WTC11 (cell line): ENCODE results near the gene MPV17L. TPM values are rescaled to one million over a fixed set of nuclear protein-coding genes. Genes with fewer than 3 reads are reported as not detected.

Experiments
- ATAC-seq: fragments of 200-7000 bp; cut with Tn5 transposase; 2 replicates; pipeline ENCODE4 v1.10.0; 2021; ENCODE audit warnings: mild to moderate bottlenecking, moderate library complexity
- CTCF ChIA-PET: fragments of 300-600 bp; sonication (Branson Sonifier 250); formaldehyde crosslinking; loops from one replicate; lab custom pipeline; 2021; ENCODE audit warnings: antibody characterized with exemption; lab: Charles Lee
- POLR2A ChIA-PET: fragments of 350-600 bp; sonication (Branson Sonifier 250); formaldehyde crosslinking; loops from one replicate; lab custom pipeline; 2021; ENCODE audit warnings: antibody characterized with exemption; lab: Charles Lee
- DNase-seq: peaks from one replicate; pipeline ENCODE4 v3.0.0; 2021; ENCODE audit warnings: low spot score
- H3K27ac Mint-ChIP-seq: 2 replicates; pipeline ENCODE4 v1.8.0; 2021; ENCODE audit warnings: mixed read lengths
- H3K27me3 Mint-ChIP-seq: 2 replicates; pipeline ENCODE4 v1.8.0; 2021; ENCODE audit warnings: low read depth, mild to moderate bottlenecking, moderate library complexity, mixed read lengths
- H3K36me3 Mint-ChIP-seq: 2 replicates; pipeline ENCODE4 v1.8.0; 2021; ENCODE audit warnings: mixed read lengths
- H3K4me1 Mint-ChIP-seq: 2 replicates; pipeline ENCODE4 v1.8.0; 2022; ENCODE audit warnings: mixed read lengths
- H3K4me3 Mint-ChIP-seq: 2 replicates; pipeline ENCODE4 v1.8.0; 2021; ENCODE audit warnings: mild to moderate bottlenecking, moderate library complexity, mixed read lengths
- H3K9me3 Mint-ChIP-seq: 2 replicates; pipeline ENCODE4 v1.8.0; 2021; ENCODE audit warnings: mixed read lengths
- ATF1 ChIP-seq: sonication (generic); formaldehyde crosslinking; IDR thresholded peaks from 2 replicates; pipeline ENCODE4 v1.8.1; 2023; ENCODE audit warnings: mild to moderate bottlenecking, moderate library complexity, missing genetic modification reagents
- CBFB ChIP-seq: sonication (generic); formaldehyde crosslinking; IDR thresholded peaks from 2 replicates; pipeline ENCODE4 v1.8.1; 2022; ENCODE audit warnings: mild to moderate bottlenecking, low read depth, missing genetic modification reagents
- ELF4 ChIP-seq: sonication (generic); formaldehyde crosslinking; IDR thresholded peaks from 2 replicates; pipeline ENCODE4 v1.8.1; 2022; ENCODE audit warnings: low read depth, mild to moderate bottlenecking, moderate library complexity, missing genetic modification reagents
- EMX1 ChIP-seq: fragments of 250-450 bp; sonication (Bioruptor Pico); IDR thresholded peaks from 2 replicates; pipeline ENCODE4 v1.8.0; 2021; ENCODE audit warnings: mild to moderate bottlenecking
- ESRRA ChIP-seq: sonication (generic); formaldehyde crosslinking; IDR thresholded peaks from 2 replicates; pipeline ENCODE4 v1.8.1; 2022; ENCODE audit warnings: mild to moderate bottlenecking, missing genetic modification reagents, borderline replicate concordance
- ETV6 ChIP-seq: sonication (generic); formaldehyde crosslinking; IDR thresholded peaks from 2 replicates; pipeline ENCODE4 v1.8.1; 2022; ENCODE audit warnings: mild to moderate bottlenecking, missing genetic modification reagents
- FOXK1 ChIP-seq: sonication (generic); formaldehyde crosslinking; IDR thresholded peaks from 2 replicates; pipeline ENCODE4 v1.8.0; 2022; ENCODE audit warnings: mild to moderate bottlenecking, moderate library complexity, missing genetic modification reagents
- FOXP1 ChIP-seq: sonication (generic); formaldehyde crosslinking; IDR thresholded peaks from 2 replicates; pipeline ENCODE4 v1.8.0; 2022; ENCODE audit warnings: missing genetic modification reagents, mild to moderate bottlenecking, moderate library complexity, borderline replicate concordance
- GABPB1 ChIP-seq: sonication (generic); formaldehyde crosslinking; IDR thresholded peaks from 2 replicates; pipeline ENCODE4 v1.8.1; 2023; ENCODE audit warnings: mild to moderate bottlenecking, missing genetic modification reagents
- GRHL2 ChIP-seq: fragments of 250-450 bp; sonication (Bioruptor Pico); IDR thresholded peaks from 2 replicates; pipeline ENCODE4 v1.8.0; 2022; ENCODE audit warnings: mild to moderate bottlenecking, moderate library complexity; ENCODE audit not compliant: insufficient replicate concordance, severe bottlenecking
- IRF2 ChIP-seq: sonication (generic); formaldehyde crosslinking; IDR thresholded peaks from 2 replicates; pipeline ENCODE4 v1.8.0; 2022; ENCODE audit warnings: low read depth, missing genetic modification reagents, borderline replicate concordance
- JAZF1 ChIP-seq: fragments of 250-450 bp; sonication (Bioruptor Pico); IDR thresholded peaks from 2 replicates; pipeline ENCODE4 v1.9.0; 2021; ENCODE audit warnings: moderate library complexity, mild to moderate bottlenecking, inconsistent platforms
- MXD4 ChIP-seq: fragments of 250-450 bp; sonication (Bioruptor Pico); IDR thresholded peaks from 2 replicates; pipeline ENCODE4 v1.8.0; 2021; ENCODE audit warnings: mild to moderate bottlenecking, moderate library complexity, borderline replicate concordance
- NFATC4 ChIP-seq: fragments of 250-450 bp; sonication (Bioruptor Pico); IDR thresholded peaks from 2 replicates; pipeline ENCODE4 v1.9.0; 2021; ENCODE audit warnings: mild to moderate bottlenecking
- NFE2L1 ChIP-seq: sonication (generic); formaldehyde crosslinking; IDR thresholded peaks from 2 replicates; pipeline ENCODE4 v1.8.1; 2023; ENCODE audit warnings: missing genetic modification reagents
- NR1H2 ChIP-seq: sonication (generic); formaldehyde crosslinking; IDR thresholded peaks from 2 replicates; pipeline ENCODE4 v1.9.0; 2021; ENCODE audit warnings: mild to moderate bottlenecking, moderate library complexity, missing genetic modification reagents
- SOX15 ChIP-seq: fragments of 250-450 bp; sonication (Bioruptor Pico); IDR thresholded peaks from 2 replicates; pipeline ENCODE4 v1.9.0; 2021; ENCODE audit warnings: mild to moderate bottlenecking
- TP53 ChIP-seq: sonication (generic); formaldehyde crosslinking; IDR thresholded peaks from 2 replicates; pipeline ENCODE4 v1.8.1; 2023; ENCODE audit warnings: mild to moderate bottlenecking, missing genetic modification reagents
- ZNF121 ChIP-seq: sonication (generic); formaldehyde crosslinking; IDR thresholded peaks from 2 replicates; pipeline ENCODE4 v1.8.0; 2023; ENCODE audit warnings: missing genetic modification reagents
- ZNF138 ChIP-seq: sonication (generic); formaldehyde crosslinking; conservative IDR thresholded peaks from 2 replicates; pipeline ENCODE4 v1.8.1; 2022; ENCODE audit warnings: mild to moderate bottlenecking, moderate library complexity, missing genetic modification reagents
- ZNF219 ChIP-seq: sonication (generic); formaldehyde crosslinking; IDR thresholded peaks from 2 replicates; pipeline ENCODE4 v1.8.0; 2023; ENCODE audit warnings: missing genetic modification reagents, mild to moderate bottlenecking, borderline replicate concordance
- ZNF232 ChIP-seq: sonication (generic); formaldehyde crosslinking; IDR thresholded peaks from 2 replicates; pipeline ENCODE4 v1.8.0; 2022; ENCODE audit warnings: mild to moderate bottlenecking, missing genetic modification reagents
- total RNA-seq: library from RNA; stranded (reverse); gene quantifications from 3 replicates; pipeline ENCODE4 v1.2.3, GENCODE V29; 2021
- TF ChIP-seq, protein P1 (sequence below): sonication (generic); formaldehyde crosslinking; IDR thresholded peaks from 2 replicates; pipeline ENCODE4 v1.8.1; 2022; ENCODE audit warnings: low read depth, mild to moderate bottlenecking, moderate library complexity, missing genetic modification reagents, borderline replicate concordance
- TF ChIP-seq, protein P2 (sequence below): fragments of 250-450 bp; sonication (Bioruptor Pico); IDR thresholded peaks from 2 replicates; pipeline ENCODE4 v1.8.0; 2021; ENCODE audit warnings: mild to moderate bottlenecking
- TF ChIP-seq, protein P3 (sequence below): sonication (generic); formaldehyde crosslinking; IDR thresholded peaks from 2 replicates; pipeline ENCODE4 v1.8.1; 2022; ENCODE audit warnings: low read depth, missing genetic modification reagents, borderline replicate concordance
- TF ChIP-seq, protein P4 (sequence below): fragments of 250-450 bp; sonication (Bioruptor Pico); IDR thresholded peaks from 2 replicates; pipeline ENCODE4 v1.9.0; 2021; ENCODE audit warnings: mild to moderate bottlenecking
- TF ChIP-seq, protein P5 (sequence below): sonication (generic); formaldehyde crosslinking; IDR thresholded peaks from 2 replicates; pipeline ENCODE4 v1.8.1; 2023; ENCODE audit warnings: mild to moderate bottlenecking, moderate library complexity, missing genetic modification reagents
- TF ChIP-seq, protein P6 (sequence below): sonication (generic); formaldehyde crosslinking; IDR thresholded peaks from 2 replicates; pipeline ENCODE4 v1.8.0; 2023; ENCODE audit warnings: missing genetic modification reagents
- TF ChIP-seq, protein P7 (sequence below): sonication (generic); formaldehyde crosslinking; IDR thresholded peaks from 2 replicates; pipeline ENCODE4 v1.8.1; 2022; ENCODE audit warnings: missing genetic modification reagents, borderline replicate concordance

Gene MPV17L
- total RNA-seq, 1 experiment from 2014 or later: 5.4 TPM

DNA sequence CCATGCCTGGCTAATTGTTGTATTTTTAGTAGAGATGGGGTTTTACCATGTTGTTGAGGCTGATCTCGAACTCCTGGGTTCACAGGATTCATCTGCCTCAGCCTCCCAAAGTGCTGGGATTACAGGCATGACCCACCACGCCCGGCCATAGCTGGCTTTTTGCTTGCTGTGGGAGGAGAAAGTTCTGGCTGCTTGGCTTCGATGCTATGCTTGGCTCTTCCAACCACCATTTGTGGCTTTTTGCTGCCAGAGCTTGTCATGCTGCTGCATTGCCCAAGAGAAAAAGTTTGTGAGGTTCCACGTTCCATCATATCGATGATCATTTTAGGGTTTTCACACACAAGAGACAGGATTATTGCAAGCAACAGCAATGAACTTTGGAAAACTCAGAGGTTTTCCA, 55.1 kb downstream of the MPV17L start:
- ATAC-seq (no peak), DNase-seq (no peak)
- peaks cover 2% of the 10 kb centered on the region for H3K9me3 Mint-ChIP-seq
- no peaks in the 10 kb centered on the region for H3K36me3 Mint-ChIP-seq
- CTCF ChIA-PET: interaction anchor here (1.1 kb wide), 1 partner anchor 23 kb away, joined by 3 read pairs; no protein-coding TSS in a partner anchor
- POLR2A ChIA-PET: no interaction called here
- H3K4me1 Mint-ChIP-seq: no peaks in the 10 kb centered on the region
- TF ChIP-seq ATF1 (no peak), ZNF219 (CRISPR knock-in tag) (no peak), ZNF138 (no peak), ETV6 (CRISPR knock-in tag) (no peak), TP53 (CRISPR knock-in tag) (no peak), ZNF232 (no peak), MXD4 (CRISPR knock-in tag) (no peak), GRHL2 (no peak), CBFB (CRISPR knock-in tag) (no peak), ESRRA (CRISPR knock-in tag) (no peak), EMX1 (no peak), FOXK1 (CRISPR knock-in tag) (no peak), FOXP1 (no peak), ELF4 (CRISPR knock-in tag) (no peak), JAZF1 (CRISPR knock-in tag) (no peak)
- TF ChIP-seq, protein P1, sequence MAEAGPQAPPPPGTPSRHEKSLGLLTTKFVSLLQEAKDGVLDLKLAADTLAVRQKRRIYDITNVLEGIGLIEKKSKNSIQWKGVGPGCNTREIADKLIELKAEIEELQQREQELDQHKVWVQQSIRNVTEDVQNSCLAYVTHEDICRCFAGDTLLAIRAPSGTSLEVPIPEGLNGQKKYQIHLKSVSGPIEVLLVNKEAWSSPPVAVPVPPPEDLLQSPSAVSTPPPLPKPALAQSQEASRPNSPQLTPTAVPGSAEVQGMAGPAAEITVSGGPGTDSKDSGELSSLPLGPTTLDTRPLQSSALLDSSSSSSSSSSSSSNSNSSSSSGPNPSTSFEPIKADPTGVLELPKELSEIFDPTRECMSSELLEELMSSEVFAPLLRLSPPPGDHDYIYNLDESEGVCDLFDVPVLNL (CRISPR knock-in tag): no peak
- TF ChIP-seq, protein P2, sequence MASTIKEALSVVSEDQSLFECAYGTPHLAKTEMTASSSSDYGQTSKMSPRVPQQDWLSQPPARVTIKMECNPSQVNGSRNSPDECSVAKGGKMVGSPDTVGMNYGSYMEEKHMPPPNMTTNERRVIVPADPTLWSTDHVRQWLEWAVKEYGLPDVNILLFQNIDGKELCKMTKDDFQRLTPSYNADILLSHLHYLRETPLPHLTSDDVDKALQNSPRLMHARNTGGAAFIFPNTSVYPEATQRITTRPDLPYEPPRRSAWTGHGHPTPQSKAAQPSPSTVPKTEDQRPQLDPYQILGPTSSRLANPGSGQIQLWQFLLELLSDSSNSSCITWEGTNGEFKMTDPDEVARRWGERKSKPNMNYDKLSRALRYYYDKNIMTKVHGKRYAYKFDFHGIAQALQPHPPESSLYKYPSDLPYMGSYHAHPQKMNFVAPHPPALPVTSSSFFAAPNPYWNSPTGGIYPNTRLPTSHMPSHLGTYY: no peak
- TF ChIP-seq, protein P3, sequence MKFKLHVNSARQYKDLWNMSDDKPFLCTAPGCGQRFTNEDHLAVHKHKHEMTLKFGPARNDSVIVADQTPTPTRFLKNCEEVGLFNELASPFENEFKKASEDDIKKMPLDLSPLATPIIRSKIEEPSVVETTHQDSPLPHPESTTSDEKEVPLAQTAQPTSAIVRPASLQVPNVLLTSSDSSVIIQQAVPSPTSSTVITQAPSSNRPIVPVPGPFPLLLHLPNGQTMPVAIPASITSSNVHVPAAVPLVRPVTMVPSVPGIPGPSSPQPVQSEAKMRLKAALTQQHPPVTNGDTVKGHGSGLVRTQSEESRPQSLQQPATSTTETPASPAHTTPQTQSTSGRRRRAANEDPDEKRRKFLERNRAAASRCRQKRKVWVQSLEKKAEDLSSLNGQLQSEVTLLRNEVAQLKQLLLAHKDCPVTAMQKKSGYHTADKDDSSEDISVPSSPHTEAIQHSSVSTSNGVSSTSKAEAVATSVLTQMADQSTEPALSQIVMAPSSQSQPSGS (CRISPR knock-in tag): no peak
- TF ChIP-seq, protein P4, sequence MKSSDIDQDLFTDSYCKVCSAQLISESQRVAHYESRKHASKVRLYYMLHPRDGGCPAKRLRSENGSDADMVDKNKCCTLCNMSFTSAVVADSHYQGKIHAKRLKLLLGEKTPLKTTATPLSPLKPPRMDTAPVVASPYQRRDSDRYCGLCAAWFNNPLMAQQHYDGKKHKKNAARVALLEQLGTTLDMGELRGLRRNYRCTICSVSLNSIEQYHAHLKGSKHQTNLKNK (CRISPR knock-in tag): no peak
- TF ChIP-seq, all 79 proteins: peak for 0
- no peaks in the 10 kb centered on the region for H3K27me3 Mint-ChIP-seq
- no peak overlapping the region for H3K4me3 Mint-ChIP-seq
- no peak overlapping the region; the same call in 1 of the 2 replicates for H3K27ac Mint-ChIP-seq

DNA sequence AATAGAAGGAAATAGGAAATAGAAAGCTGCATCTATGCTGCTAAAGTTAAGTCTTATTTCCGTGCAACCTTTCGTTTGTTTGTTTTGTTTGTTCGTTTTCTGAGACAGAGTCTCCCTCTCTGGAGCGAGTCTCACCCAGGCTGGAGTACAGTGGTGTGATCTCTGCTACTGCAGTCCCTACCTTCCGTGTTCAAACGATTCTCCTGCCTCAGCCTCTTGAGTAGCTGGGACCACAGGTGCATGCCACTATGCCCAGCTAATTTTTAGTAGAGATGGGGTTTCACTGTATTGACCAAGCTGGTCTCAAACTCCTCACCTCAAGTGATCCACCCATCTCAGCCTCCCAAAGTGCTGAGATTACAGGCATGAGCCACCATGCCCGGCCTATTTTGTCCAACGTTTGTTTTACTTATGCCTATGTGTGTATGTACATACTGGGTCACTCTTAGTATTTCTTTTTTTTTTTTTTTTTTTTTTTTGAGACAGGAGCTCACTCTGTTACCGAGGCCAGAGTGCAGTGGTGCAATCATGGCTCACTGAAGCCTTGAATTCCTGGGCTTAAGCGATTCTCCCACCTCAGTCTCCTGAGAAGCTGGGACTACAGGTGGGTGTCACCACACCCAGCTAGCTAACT, 55.7 kb downstream of the MPV17L start:
- ATAC-seq: no peak
- TF ChIP-seq ZNF121 (CRISPR knock-in tag) (no peak), GABPB1 (CRISPR knock-in tag) (no peak), ZNF219 (CRISPR knock-in tag) (no peak), NR1H2 (no peak), ELF4 (CRISPR knock-in tag) (no peak), IRF2 (CRISPR knock-in tag) (no peak), NFATC4 (CRISPR knock-in tag) (no peak), NFE2L1 (CRISPR knock-in tag) (no peak), SOX15 (CRISPR knock-in tag) (no peak)
- TF ChIP-seq, protein P5, sequence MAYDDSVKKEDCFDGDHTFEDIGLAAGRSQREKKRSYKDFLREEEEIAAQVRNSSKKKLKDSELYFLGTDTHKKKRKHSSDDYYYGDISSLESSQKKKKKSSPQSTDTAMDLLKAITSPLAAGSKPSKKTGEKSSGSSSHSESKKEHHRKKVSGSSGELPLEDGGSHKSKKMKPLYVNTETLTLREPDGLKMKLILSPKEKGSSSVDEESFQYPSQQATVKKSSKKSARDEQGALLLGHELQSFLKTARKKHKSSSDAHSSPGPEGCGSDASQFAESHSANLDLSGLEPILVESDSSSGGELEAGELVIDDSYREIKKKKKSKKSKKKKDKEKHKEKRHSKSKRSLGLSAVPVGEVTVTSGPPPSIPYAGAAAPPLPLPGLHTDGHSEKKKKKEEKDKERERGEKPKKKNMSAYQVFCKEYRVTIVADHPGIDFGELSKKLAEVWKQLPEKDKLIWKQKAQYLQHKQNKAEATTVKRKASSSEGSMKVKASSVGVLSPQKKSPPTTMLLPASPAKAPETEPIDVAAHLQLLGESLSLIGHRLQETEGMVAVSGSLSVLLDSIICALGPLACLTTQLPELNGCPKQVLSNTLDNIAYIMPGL (CRISPR knock-in tag): no peak
- TF ChIP-seq, protein P6, sequence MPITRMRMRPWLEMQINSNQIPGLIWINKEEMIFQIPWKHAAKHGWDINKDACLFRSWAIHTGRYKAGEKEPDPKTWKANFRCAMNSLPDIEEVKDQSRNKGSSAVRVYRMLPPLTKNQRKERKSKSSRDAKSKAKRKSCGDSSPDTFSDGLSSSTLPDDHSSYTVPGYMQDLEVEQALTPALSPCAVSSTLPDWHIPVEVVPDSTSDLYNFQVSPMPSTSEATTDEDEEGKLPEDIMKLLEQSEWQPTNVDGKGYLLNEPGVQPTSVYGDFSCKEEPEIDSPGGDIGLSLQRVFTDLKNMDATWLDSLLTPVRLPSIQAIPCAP (CRISPR knock-in tag): no peak
- TF ChIP-seq, protein P7, sequence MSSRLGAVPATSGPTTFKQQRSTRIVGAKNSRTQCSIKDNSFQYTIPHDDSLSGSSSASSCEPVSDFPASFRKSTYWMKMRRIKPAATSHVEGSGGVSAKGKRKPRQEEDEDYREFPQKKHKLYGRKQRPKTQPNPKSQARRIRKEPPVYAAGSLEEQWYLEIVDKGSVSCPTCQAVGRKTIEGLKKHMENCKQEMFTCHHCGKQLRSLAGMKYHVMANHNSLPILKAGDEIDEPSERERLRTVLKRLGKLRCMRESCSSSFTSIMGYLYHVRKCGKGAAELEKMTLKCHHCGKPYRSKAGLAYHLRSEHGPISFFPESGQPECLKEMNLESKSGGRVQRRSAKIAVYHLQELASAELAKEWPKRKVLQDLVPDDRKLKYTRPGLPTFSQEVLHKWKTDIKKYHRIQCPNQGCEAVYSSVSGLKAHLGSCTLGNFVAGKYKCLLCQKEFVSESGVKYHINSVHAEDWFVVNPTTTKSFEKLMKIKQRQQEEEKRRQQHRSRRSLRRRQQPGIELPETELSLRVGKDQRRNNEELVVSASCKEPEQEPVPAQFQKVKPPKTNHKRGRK (CRISPR knock-in tag): no peak
- TF ChIP-seq, all 79 proteins: peak for 0
- POLR2A ChIA-PET: no interaction called here
- H3K27ac Mint-ChIP-seq: no peak overlapping the region
- H3K27me3 Mint-ChIP-seq: no peaks in the 10 kb centered on the region
- H3K9me3 Mint-ChIP-seq: no peaks in the 10 kb centered on the region
- CTCF ChIA-PET: interaction anchor here (0.6 kb wide), 1 partner anchor 19 kb away, joined by 3 read pairs; no protein-coding TSS in a partner anchor
- no peaks in the 10 kb centered on the region for H3K36me3 Mint-ChIP-seq
- no peak overlapping the region for H3K4me3 Mint-ChIP-seq
- no peak for DNase-seq
- H3K4me1 Mint-ChIP-seq: no peaks in the 10 kb centered on the region
